Right renal pelvis (tissue), 4 donors: ENCODE data around the gene TRMT13. TPM values are rescaled to one million over a fixed set of nuclear protein-coding genes. Genes with fewer than 3 reads are reported as not detected.
"Not testable (repeated sequence)": the region's sequence is repeated elsewhere in the genome, so short reads cannot be mapped to it uniquely, and the experiment has no call there.

Source experiments
- DNase-seq, 4 donors: peaks; one replicate each; pipeline ENCODE4 v3.0.0-alpha.2; 2013; ENCODE audit warnings: low read depth in 4 of 4, low spot score in 3 of 4, missing footprints in 1 of 4
- polyA plus RNA-seq, 4 donors: library from polyadenylated mRNA; unstranded; fragments of 120-200 nt; gene quantifications; one replicate each; pipeline ENCODE4 v1.2.1, GENCODE V29; 2013; ENCODE audit not compliant: insufficient read length in 4 of 4

TRMT13 gene
- polyA plus RNA-seq, 4 donors, result 28.6 to 39.2 (median 34.6) TPM

GRCh38 chr1:100162881-100163280 is 29.9 kb downstream of the TRMT13 start:
- DNase-seq, result no peak

- no peak for DNase-seq
Observed at GRCh38 chr1:100164216-100164615, 31.3 kb downstream of the TRMT13 start.

GRCh38 chr1:100164702-100165101 is 31.7 kb downstream of the TRMT13 start:
- DNase-seq, result no peak

GRCh38 chr1:100168051-100168450 is 35.1 kb downstream of the TRMT13 start:
- no peak for DNase-seq

- DNase-seq, result no peak
Observed at GRCh38 chr1:100177295-100178041, 44.5 kb downstream of the TRMT13 start.

- no peak for DNase-seq
Observed at GRCh38 chr1:100178091-100178490, 45.1 kb downstream of the TRMT13 start, which contains the start of gene LRRC39. LRRC39 (minus strand) TSS chr1:100178256; CDS start chr1:100168516, 9,740 bp downstream.

GRCh38 chr1:100183370-100183769 is 50.4 kb downstream of the TRMT13 start:
- DNase-seq, result no peak

GRCh38 chr1:100184536-100184935 is 51.6 kb downstream of the TRMT13 start:
- DNase-seq, result no peak

- DNase-seq, result peak in 1 of 4 donors; percentile 20
Observed at GRCh38 chr1:100187912-100188311, 54.9 kb downstream of the TRMT13 start.

- peak; percentile 32 to 68 (median 60) for DNase-seq
Observed at GRCh38 chr1:100188617-100189016, 55.7 kb downstream of the TRMT13 start.

- no peak for DNase-seq
Observed at GRCh38 chr1:100198596-100198995, 65.6 kb downstream of the TRMT13 start.

- not testable (repeated sequence) for DNase-seq
Observed at GRCh38 chr1:100200060-100200459, 67.1 kb downstream of the TRMT13 start.

Other genes with a start within 250 kb of the TRMT13 start
- 10 to 100 TPM; 30.6 to 41.0 (median 38.4) TPM for gene SLC35A3, start 163.2 kb upstream of the TRMT13 start, polyA plus RNA-seq
- 10 to 100 TPM in 2 of 4 donors, 1 to 10 TPM in 2; 7.5 to 10.8 (median 10.0) TPM for gene SASS6, start 233 bp upstream of the TRMT13 start, polyA plus RNA-seq
- gene LRRC39, start 45.1 kb downstream of the TRMT13 start, polyA plus RNA-seq, result 1 to 10 TPM; 1.7 to 3.8 (median 2.5) TPM
- 10 to 100 TPM; 24.0 to 32.6 (median 26.7) TPM for gene DBT, start 116.7 kb downstream of the TRMT13 start, polyA plus RNA-seq
- 10 to 100 TPM; 33.2 to 36.6 (median 34.8) TPM for gene RTCA, start 133.1 kb downstream of the TRMT13 start, polyA plus RNA-seq
- gene CDC14A, start 219.3 kb downstream of the TRMT13 start, polyA plus RNA-seq, result 10 to 100 TPM; 29.4 to 34.7 (median 32.5) TPM